Astrocyte (in vitro differentiated cells and primary cell): ENCODE measurements around the gene GRIA1. TPM values are rescaled to one million over a fixed set of nuclear protein-coding genes. Genes with fewer than 3 reads are reported as not detected.

Experiments
- DNase-seq: peaks from one replicate; pipeline ENCODE4 v3.0.0-alpha.2; 2010; ENCODE audit warnings: low read depth
- FAIRE-seq: peaks from 2 replicates; lab custom pipeline; 2011; peaks lifted over from hg19 to GRCh38; lab: Jason Lieb, UNC
- H2AFZ ChIP-seq: 2 replicates; pipeline ENCODE4 v1.6.0; 2012; ENCODE audit warnings: low read depth, low read length, inconsistent platforms
- H3K27ac ChIP-seq: 2 replicates; pipeline ENCODE4 v1.5.1; 2011; ENCODE audit warnings: low read depth, low read length, inconsistent platforms
- H3K27me3 ChIP-seq: 2 replicates; pipeline ENCODE4 v1.6.0; 2011; ENCODE audit warnings: low read length, inconsistent platforms; ENCODE audit not compliant: insufficient read depth
- H3K36me3 ChIP-seq: 2 replicates; pipeline ENCODE4 v1.5.1; 2011; ENCODE audit warnings: low read length, inconsistent platforms; ENCODE audit not compliant: insufficient read depth
- H3K4me1 ChIP-seq: 2 replicates; pipeline ENCODE4 v1.5.1; 2011; ENCODE audit warnings: low read length, inconsistent platforms; ENCODE audit not compliant: insufficient read depth
- H3K4me2 ChIP-seq: 2 replicates; pipeline ENCODE4 v1.6.0; 2012; ENCODE audit warnings: low read length, inconsistent platforms
- H3K4me3 ChIP-seq: 2 replicates; pipeline ENCODE4 v1.5.1; 2011; ENCODE audit warnings: low read depth, mild to moderate bottlenecking, low read length, inconsistent platforms; ENCODE audit not compliant: insufficient read depth
- H3K79me2 ChIP-seq: 2 replicates; pipeline ENCODE4 v1.6.0; 2012; ENCODE audit warnings: mild to moderate bottlenecking, low read length, inconsistent platforms; ENCODE audit not compliant: insufficient read depth
- H3K9ac ChIP-seq: 2 replicates; pipeline ENCODE4 v1.6.0; 2012; ENCODE audit warnings: mild to moderate bottlenecking, low read length, inconsistent platforms
- H3K9me3 ChIP-seq: 2 replicates; pipeline ENCODE4 v1.5.1; 2012; ENCODE audit warnings: low read depth, mild to moderate bottlenecking, low read length, inconsistent platforms; ENCODE audit not compliant: insufficient read depth
- H4K20me1 ChIP-seq: 2 replicates; pipeline ENCODE4 v1.6.0; 2012; ENCODE audit warnings: low read length, inconsistent platforms; ENCODE audit not compliant: insufficient read depth
- H3K27ac Mint-ChIP-seq: one replicate; pipeline ENCODE4 v1.8.0; 2021; ENCODE audit warnings: mild to moderate bottlenecking, mixed read lengths; ENCODE audit not compliant: unreplicated experiment
- H3K27me3 Mint-ChIP-seq: one replicate; pipeline ENCODE4 v1.8.0; 2021; ENCODE audit warnings: low read depth, mixed read lengths; ENCODE audit not compliant: unreplicated experiment
- H3K36me3 Mint-ChIP-seq: one replicate; pipeline ENCODE4 v1.8.0; 2021; ENCODE audit warnings: low read depth, mixed read lengths; ENCODE audit not compliant: unreplicated experiment
- H3K4me1 Mint-ChIP-seq: one replicate; pipeline ENCODE4 v1.8.0; 2021; ENCODE audit warnings: low read depth, mixed read lengths; ENCODE audit not compliant: unreplicated experiment
- H3K4me3 Mint-ChIP-seq: one replicate; pipeline ENCODE4 v1.8.0; 2021; ENCODE audit warnings: mild to moderate bottlenecking, moderate library complexity, mixed read lengths; ENCODE audit not compliant: unreplicated experiment
- H3K9me3 Mint-ChIP-seq: one replicate; pipeline ENCODE4 v1.8.0; 2021; ENCODE audit warnings: mild to moderate bottlenecking, mixed read lengths; ENCODE audit not compliant: unreplicated experiment
- EZH2 ChIP-seq: IDR thresholded peaks from 2 replicates; pipeline ENCODE4 v1.6.1; 2012; ENCODE audit warnings: mild to moderate bottlenecking, low read length, inconsistent platforms; ENCODE audit not compliant: insufficient read depth
- total RNA-seq: library from RNA; stranded (reverse); gene quantifications from 2 replicates; pipeline ENCODE4 v1.2.1, GENCODE V29; 2021
- TF ChIP-seq, protein P1 (sequence below): IDR thresholded peaks from 2 replicates; pipeline ENCODE4 v1.5.1; 2011; ENCODE audit warnings: low read depth, mild to moderate bottlenecking, inconsistent platforms, low read length, moderate library complexity; ENCODE audit not compliant: insufficient read depth

GRIA1 gene
- total RNA-seq, 1 donor from 2014 or later: 5.4 TPM

DNA sequence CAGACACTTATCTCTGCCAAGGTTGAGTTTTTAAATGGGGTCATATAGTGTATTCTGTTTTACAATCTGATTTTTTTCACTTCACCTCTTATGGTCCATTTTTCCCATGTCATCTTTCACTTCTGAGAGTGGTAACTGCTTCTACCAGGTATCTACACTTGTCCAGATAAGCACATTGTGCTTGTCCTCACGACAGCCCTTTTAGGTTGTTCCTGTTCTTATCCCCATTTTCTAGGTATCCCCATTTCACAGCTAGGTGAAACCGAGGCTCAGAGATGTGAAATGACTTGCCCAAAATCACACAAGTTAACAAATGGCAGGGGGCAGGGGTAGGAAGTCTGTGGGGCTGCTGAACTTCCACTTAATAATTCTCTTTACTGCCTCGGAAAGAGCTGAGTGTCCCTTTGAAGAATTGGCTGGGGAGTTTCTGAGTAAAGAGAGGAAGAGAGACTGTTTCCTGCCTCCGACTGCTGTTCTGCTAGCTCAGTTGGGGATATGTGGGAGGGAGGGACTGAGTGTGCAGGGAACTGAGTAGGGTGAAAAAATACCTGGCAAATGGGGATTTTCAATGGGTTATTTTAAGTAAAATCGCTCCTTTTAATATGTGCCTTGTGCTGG, 255.4 kb downstream of the GRIA1 start:
- H3K4me3 Mint-ChIP-seq: no peak overlapping the region
- DNase-seq (no peak), FAIRE-seq (no peak)
- H3K4me1 Mint-ChIP-seq: peaks cover 4% of the 10 kb centered on the region
- Histone ChIP-seq H3K4me2 (no peak overlapping the region), H3K36me3 (no peaks in the 10 kb centered on the region), H3K4me3 (no peak overlapping the region), H4K20me1 (no peaks in the 10 kb centered on the region), H3K79me2 (no peaks in the 10 kb centered on the region), H3K9ac (no peak overlapping the region), H3K9me3 (no peaks in the 10 kb centered on the region), H2AFZ (no peak overlapping the region), H3K27ac (no peak overlapping the region), H3K27me3 (no peaks in the 10 kb centered on the region), H3K4me1 (no peaks in the 10 kb centered on the region)
- no peak overlapping the region for H3K27ac Mint-ChIP-seq
- no peaks in the 10 kb centered on the region for H3K36me3 Mint-ChIP-seq
- TF ChIP-seq, protein P1, sequence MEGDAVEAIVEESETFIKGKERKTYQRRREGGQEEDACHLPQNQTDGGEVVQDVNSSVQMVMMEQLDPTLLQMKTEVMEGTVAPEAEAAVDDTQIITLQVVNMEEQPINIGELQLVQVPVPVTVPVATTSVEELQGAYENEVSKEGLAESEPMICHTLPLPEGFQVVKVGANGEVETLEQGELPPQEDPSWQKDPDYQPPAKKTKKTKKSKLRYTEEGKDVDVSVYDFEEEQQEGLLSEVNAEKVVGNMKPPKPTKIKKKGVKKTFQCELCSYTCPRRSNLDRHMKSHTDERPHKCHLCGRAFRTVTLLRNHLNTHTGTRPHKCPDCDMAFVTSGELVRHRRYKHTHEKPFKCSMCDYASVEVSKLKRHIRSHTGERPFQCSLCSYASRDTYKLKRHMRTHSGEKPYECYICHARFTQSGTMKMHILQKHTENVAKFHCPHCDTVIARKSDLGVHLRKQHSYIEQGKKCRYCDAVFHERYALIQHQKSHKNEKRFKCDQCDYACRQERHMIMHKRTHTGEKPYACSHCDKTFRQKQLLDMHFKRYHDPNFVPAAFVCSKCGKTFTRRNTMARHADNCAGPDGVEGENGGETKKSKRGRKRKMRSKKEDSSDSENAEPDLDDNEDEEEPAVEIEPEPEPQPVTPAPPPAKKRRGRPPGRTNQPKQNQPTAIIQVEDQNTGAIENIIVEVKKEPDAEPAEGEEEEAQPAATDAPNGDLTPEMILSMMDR: no peak
- TF ChIP-seq EZH2: no peak
- no peaks in the 10 kb centered on the region for H3K9me3 Mint-ChIP-seq
- no peaks in the 10 kb centered on the region for H3K27me3 Mint-ChIP-seq

DNA sequence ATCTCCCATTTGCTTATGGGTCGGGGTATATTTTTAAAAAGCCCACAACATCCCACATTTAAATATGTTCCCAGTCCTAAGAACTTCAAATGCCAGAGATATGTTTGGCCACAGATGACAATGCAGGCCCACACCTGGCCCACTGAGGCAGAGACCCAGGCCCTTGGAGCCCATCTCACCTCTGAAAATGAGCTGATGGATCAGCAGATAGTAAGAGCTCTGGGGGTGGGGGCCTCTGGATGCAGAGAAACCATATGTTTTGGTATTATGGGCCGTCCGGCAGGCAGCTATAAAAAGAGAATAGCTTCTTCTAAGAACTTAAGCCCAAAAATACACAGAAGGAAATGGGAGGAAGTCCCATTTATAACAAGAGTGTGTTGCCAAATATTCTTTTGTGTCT, 256.0 kb downstream of the GRIA1 start:
- no peaks in the 10 kb centered on the region for H3K36me3 ChIP-seq
- TF ChIP-seq, protein P1: no peak
- TF ChIP-seq EZH2: no peak
- no peaks in the 10 kb centered on the region for H3K27me3 ChIP-seq
- no peak for FAIRE-seq
- H3K4me3 ChIP-seq: no peak overlapping the region
- no peaks in the 10 kb centered on the region for H3K27me3 Mint-ChIP-seq
- H3K4me1 Mint-ChIP-seq: peaks cover 4% of the 10 kb centered on the region
- H3K79me2 ChIP-seq: no peaks in the 10 kb centered on the region
- no peaks in the 10 kb centered on the region for H3K4me1 ChIP-seq
- no peak overlapping the region for H3K4me3 Mint-ChIP-seq
- no peak overlapping the region for H3K27ac Mint-ChIP-seq
- H4K20me1 ChIP-seq: no peaks in the 10 kb centered on the region
- H3K9me3 Mint-ChIP-seq: no peaks in the 10 kb centered on the region
- no peak overlapping the region for H3K27ac ChIP-seq
- H3K36me3 Mint-ChIP-seq: no peaks in the 10 kb centered on the region
- no peak for DNase-seq
- H3K4me2 ChIP-seq: no peak overlapping the region
- no peak overlapping the region for H2AFZ ChIP-seq
- H3K9ac ChIP-seq: no peak overlapping the region
- H3K9me3 ChIP-seq: no peaks in the 10 kb centered on the region

DNA sequence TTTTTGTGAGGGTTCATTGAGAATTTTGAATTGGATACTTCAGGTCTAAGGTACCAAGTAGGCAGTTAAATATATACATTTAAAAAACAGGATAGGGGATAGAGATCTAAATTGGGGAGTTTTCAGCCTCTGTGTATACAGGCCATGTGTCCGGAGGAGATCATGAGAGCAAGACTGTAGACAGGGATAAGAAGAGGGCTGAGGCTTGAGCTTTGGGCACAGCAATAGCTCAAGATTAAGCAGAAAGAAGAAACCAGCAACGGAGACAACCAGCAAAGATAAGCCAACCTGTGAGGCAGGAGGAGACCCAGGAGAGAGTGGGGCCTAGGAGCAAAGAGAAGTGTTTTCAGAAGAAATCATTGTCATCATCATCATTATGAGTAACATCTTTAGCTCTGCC, 258.4 kb downstream of the GRIA1 start:
- Mint-ChIP-seq H3K27ac (no peak overlapping the region), H3K36me3 (no peaks in the 10 kb centered on the region), H3K9me3 (peaks cover 2% of the 10 kb centered on the region), H3K4me1 (peaks cover 4% of the 10 kb centered on the region), H3K4me3 (no peak overlapping the region), H3K27me3 (no peaks in the 10 kb centered on the region)
- Histone ChIP-seq H3K36me3 (no peaks in the 10 kb centered on the region), H3K4me2 (no peak overlapping the region), H2AFZ (no peak overlapping the region), H3K27ac (no peak overlapping the region), H3K4me1 (no peaks in the 10 kb centered on the region), H3K9me3 (no peaks in the 10 kb centered on the region), H3K9ac (no peak overlapping the region), H3K27me3 (no peaks in the 10 kb centered on the region), H4K20me1 (no peaks in the 10 kb centered on the region), H3K79me2 (no peaks in the 10 kb centered on the region), H3K4me3 (no peak overlapping the region)
- FAIRE-seq (no peak), DNase-seq (no peak)
- TF ChIP-seq, protein P1: no peak
- TF ChIP-seq EZH2: no peak
